CMK (cell line): Measurements from ENCODE around the gene NUP85.
"Not testable (repeated sequence)": the region's sequence is repeated elsewhere in the genome, so short reads cannot be mapped to it uniquely, and the experiment has no call there.

ENCODE experiments used
- DNase-seq: peaks from one replicate; pipeline ENCODE4 v3.0.0-alpha.2; 2010; ENCODE audit warnings: low read depth

The NUP85 gene

GRCh38 chr17:75241996-75242460, 36.5 kb downstream of the NUP85 start:
- no peak for DNase-seq

DNA sequence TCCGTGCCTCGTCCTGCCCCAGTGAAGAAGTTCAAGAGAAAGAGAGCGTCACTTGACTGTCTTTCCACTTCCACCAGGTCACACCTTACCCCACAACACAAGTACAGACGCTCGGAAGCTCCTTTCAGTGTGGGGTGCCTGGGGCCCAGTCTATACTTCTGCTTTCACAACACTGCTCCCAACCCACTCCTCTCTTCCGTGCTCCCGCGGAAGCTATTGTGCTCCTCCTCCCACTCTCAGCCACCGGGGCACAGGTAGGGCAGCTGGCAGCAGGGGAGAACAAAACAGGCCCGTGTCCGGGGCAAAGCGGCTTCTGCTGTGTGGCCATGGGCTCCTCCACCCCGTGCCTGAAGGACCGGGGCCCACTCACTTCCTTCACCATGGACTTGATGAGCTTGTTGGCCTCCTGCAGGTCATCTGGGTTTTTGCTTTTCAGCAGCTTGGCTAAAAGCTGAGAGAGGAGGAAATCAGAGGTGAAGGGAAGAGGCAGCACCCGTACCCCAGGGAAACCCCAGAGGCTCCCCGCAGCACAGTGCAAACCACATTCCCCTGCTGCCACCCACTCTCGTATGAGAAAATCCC, 37.1 kb downstream of the NUP85 start:
- no peak for DNase-seq

DNA sequence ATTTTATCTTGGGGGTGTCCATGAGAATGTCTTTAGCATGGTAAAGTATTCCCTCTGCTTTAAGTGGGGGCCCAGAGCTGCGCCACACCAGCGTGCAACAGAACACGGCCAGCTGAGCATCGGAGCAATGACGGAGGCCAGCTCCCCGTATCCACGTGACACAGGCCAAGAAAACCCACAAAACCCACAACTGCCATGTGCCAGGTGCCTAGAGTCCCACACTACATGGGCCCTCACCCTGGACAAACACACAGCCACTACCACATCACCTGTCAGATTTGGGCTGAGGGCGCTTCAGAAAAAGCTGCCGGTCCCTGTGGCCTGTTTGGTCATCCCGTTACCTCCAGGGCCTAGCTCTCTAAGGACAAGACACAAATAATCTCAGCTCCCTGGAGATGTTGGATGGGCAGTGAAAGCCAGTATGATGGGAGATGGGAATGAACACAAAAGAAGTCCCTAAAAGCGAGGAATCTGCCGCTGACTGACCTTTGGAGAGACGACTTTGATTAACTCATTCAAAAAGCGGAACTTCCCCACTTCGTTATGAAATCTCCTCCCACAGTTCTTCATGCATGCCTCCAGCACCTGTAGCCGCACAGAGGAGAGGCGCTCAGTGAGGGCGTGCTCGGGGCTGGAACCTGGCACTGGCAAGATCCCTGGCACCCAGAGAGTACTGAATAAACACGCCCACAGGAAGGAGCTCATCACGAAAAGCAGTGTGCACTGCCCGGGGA, 38.8 kb downstream of the NUP85 start:
- DNase-seq = no peak

GRCh38 chr17:75245011-75245410, 39.5 kb downstream of the NUP85 start:
- DNase-seq = no peak

DNA sequence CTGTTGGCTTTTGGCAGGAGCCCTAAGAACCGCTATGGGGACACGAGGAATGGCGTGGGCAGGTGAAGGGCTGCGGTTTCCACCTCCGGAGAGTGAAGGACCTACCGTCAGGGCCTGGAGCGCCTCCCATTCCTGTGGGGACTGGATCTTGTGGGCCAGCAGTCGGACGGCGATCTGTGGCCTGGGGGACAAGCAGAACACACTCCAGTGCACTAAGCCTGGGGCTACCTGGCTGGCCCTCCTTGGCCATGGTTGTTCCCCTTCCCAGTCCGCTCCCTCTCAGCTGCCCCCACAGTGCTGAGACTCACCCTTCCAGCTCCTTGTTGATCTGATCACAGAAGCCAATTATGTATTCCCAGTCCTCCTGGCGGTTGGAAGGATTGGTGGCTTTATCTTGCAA, 40.9 kb downstream of the NUP85 start:
- no peak for DNase-seq

DNA sequence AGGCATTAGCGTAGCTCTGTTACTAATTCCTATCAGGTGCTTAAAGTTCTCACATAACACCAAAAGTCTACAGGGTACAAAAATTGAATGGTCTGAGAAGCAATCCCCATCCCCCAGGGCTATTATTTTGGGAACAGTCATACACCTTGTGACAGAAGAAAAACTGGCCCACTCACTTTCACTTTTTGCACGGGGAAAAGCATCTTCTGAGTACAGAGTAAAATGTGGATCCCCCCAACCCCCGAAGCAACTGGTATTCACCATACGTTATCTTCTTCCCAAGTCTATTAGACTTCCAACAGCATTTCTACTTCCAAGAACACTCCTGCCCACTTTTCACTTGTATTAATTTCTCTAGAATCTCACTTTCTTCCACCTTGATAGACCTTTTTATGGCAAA, 44.1 kb downstream of the NUP85 start:
- DNase-seq = no peak

- DNase-seq = no peak
These were observed 44.6 kb downstream of the NUP85 start for GRCh38 chr17:75250009-75250471.

DNA sequence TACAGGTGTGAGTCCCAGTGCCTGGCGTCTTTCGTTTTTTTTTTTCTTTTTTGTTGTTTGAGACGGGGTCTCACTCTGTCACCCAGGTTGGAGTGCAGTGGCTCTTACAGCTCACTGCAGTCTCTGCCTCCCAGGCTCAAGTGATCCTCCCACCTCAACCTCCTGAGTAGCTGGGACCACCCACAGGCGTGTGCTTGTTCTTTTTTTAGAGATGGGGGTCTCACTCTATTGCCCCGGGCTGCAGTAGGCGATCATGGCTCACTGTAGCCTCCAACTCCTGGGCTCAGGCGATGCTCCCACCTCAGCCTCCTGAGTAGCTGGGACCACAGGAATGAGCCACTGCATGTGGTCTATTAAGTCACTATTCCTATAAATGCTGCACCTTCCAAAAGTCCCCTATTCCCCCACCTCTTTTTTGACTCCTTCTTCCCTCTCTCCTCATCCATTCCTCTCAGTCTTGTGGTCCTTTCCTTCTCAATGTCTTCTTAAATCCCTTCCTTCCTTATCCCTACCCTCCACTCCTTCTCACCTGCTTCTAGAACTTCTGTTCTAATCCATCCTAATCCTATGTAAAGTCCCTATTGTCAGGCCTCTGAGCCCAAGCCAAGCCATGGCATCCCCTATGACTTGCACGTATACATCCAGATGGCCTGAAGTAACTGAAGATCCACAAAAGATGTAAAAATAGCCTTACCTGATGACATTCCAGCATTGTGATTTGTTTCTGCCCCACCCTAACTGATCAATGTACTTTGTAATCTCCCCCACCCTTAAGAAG, 46.7 kb downstream of the NUP85 start:
- no peak for DNase-seq

GRCh38 chr17:75255954-75256698, 50.6 kb downstream of the NUP85 start:
- not testable (repeated sequence) for DNase-seq

- not testable (repeated sequence) for DNase-seq
These were observed 51.7 kb downstream of the NUP85 start for GRCh38 chr17:75257228-75257627.

GRCh38 chr17:75260641-75261335, 55.3 kb downstream of the NUP85 start:
- no peak for DNase-seq

- DNase-seq = peak; percentile 79
These were observed 56.0 kb downstream of the NUP85 start, which contains the start of the genes GGA3 and MRPS7 for GRCh38 chr17:75261336-75262111. Gene GGA3, minus strand, starts transcription at chr17:75261606. Its CDS starts 19 bp downstream, at chr17:75261587. Gene MRPS7, plus strand, starts transcription at chr17:75261879. Its CDS starts 22 bp downstream, at chr17:75261901.

GRCh38 chr17:75262112-75262606, 56.7 kb downstream of the NUP85 start:
- DNase-seq = no peak

- no peak for DNase-seq
These were observed 57.6 kb downstream of the NUP85 start for GRCh38 chr17:75263055-75263454.

DNA sequence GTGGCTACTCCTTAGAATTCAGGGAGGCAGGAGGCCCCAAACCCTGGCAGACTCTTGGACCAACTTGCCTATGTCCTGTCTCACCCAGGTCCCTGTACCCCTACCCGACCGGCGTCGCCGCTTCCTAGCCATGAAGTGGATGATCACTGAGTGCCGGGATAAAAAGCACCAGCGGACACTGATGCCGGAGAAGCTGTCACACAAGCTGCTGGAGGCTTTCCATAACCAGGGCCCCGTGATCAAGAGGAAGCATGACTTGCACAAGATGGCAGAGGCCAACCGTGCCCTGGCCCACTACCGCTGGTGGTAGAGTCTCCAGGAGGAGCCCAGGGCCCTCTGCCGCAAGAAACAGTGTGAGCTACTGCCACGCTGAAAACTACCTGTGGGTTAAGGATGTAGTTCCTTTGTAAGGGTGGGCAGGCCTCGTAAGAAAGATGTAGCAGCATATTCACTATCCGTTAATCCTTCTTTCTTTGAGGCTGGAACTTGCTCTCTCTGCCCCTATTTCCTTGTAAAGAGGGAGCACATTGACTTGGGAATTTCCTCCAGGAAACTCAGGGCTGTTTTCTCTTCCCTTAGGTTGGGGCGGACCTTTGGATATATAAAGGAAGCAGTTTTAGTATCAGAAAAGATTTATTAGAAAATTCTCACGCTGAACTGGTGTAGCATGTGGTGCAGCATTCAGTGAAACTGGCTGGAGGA, 60.3 kb downstream of the NUP85 start:
- no peak for DNase-seq

GRCh38 chr17:75266316-75267152, 61.1 kb downstream of the NUP85 start:
- no peak for DNase-seq

GRCh38 chr17:75267153-75267410, 61.6 kb downstream of the NUP85 start:
- DNase-seq = no peak

- no peak for DNase-seq
These were observed 62.1 kb downstream of the NUP85 start for GRCh38 chr17:75267411-75268232.
